Endothelial cell of umbilical vein (primary cell): ENCODE measurements around the gene CFAP46.

ENCODE experiments used
- CTCF ChIP-seq, 2 donors: IDR thresholded peaks; 1 replicate in 1 of 2; 2 replicates in 1 of 2; pipeline ENCODE4 v1.5.1; 2011; ENCODE audit warnings: low read length in 2 of 2, mild to moderate bottlenecking in 2 of 2, moderate library complexity in 2 of 2, control low read depth in 1 of 2, inconsistent platforms in 1 of 2, low read depth in 1 of 2; ENCODE audit not compliant: insufficient read depth in 1 of 2; ENCODE audit errors: extremely low read depth in 1 of 2
- POLR2AphosphoS5 ChIP-seq: IDR thresholded peaks from 2 replicates; pipeline ENCODE4 v1.6.1; 2012; ENCODE audit warnings: low read depth, mild to moderate bottlenecking, control low read depth, low read length, moderate library complexity; ENCODE audit not compliant: insufficient read depth

GRCh38 chr10:132909491-132910071 is 32.8 kb downstream of the CFAP46 start:
- TF ChIP-seq POLR2AphosphoS5 (no peak), CTCF (IDR thresholded peaks at IDR 0.05; ENCODE audit: extremely low read depth in 1 of 2, insufficient read depth in 1 of 2, low read depth in 1 of 2, low read length in 2 of 2) (no peak)
